WTC11 (cell line): ENCODE results near the gene CAMKK2.

ENCODE experiments used
- CREB1 ChIP-seq: sonication (generic); formaldehyde crosslinking; IDR thresholded peaks from 2 replicates; pipeline ENCODE4 v1.8.0; 2023; ENCODE audit warnings: mild to moderate bottlenecking, missing genetic modification reagents
- CTCF ChIP-seq: fragments of 200-600 bp; IDR thresholded peaks from 2 replicates; pipeline ENCODE4 v1.8.0; 2022; ENCODE audit warnings: antibody characterized with exemption
- ESRRA ChIP-seq: sonication (generic); formaldehyde crosslinking; IDR thresholded peaks from 2 replicates; pipeline ENCODE4 v1.8.1; 2022; ENCODE audit warnings: mild to moderate bottlenecking, missing genetic modification reagents, borderline replicate concordance
- SMAD3 ChIP-seq: sonication (generic); formaldehyde crosslinking; IDR thresholded peaks from 2 replicates; pipeline ENCODE4 v1.8.0; 2022; ENCODE audit warnings: missing genetic modification reagents, mild to moderate bottlenecking, borderline replicate concordance
- SP1 ChIP-seq: sonication (generic); formaldehyde crosslinking; conservative IDR thresholded peaks from 2 replicates; pipeline ENCODE4 v1.8.1; 2022; ENCODE audit warnings: missing genetic modification reagents
- TCF7 ChIP-seq: sonication (generic); formaldehyde crosslinking; IDR thresholded peaks from 2 replicates; pipeline ENCODE4 v1.8.0; 2022; ENCODE audit warnings: mild to moderate bottlenecking, low read depth, missing genetic modification reagents, moderate library complexity
- ZNF263 ChIP-seq: sonication (generic); formaldehyde crosslinking; IDR thresholded peaks from 2 replicates; pipeline ENCODE4 v1.8.1; 2022; ENCODE audit warnings: low read depth, mild to moderate bottlenecking, moderate library complexity, missing genetic modification reagents
- ZNF416 ChIP-seq: fragments of 250-450 bp; sonication (Bioruptor Pico); IDR thresholded peaks from 2 replicates; pipeline ENCODE4 v1.9.0; 2021; ENCODE audit warnings: mild to moderate bottlenecking, inconsistent platforms

GRCh38 chr12:121253638-121254335 lies 42.7 kb downstream of the CAMKK2 start:
- TF ChIP-seq SP1 (CRISPR knock-in tag): no peak
- TF ChIP-seq TCF7 (CRISPR knock-in tag): no peak
- no peak for TF ChIP-seq CTCF
- no peak for TF ChIP-seq CREB1 (CRISPR knock-in tag)
- no peak for TF ChIP-seq ESRRA (CRISPR knock-in tag)
- TF ChIP-seq ZNF416: no peak
- no peak for TF ChIP-seq ZNF263 (CRISPR knock-in tag)
- TF ChIP-seq SMAD3 (CRISPR knock-in tag): no peak
